HG03064 (cell line): Measurements from ENCODE around the gene FAM135A.
"Not testable (repeated sequence)": the region's sequence is repeated elsewhere in the genome, so short reads cannot be mapped to it uniquely, and the experiment has no call there.

Experiments
- ATAC-seq: cut with Tn5 transposase; IDR thresholded peaks from one replicate; pipeline ENCODE4 v1.9.1; 2021; ENCODE audit warnings: low read depth; ENCODE audit not compliant: unreplicated experiment

FAM135A gene

DNA sequence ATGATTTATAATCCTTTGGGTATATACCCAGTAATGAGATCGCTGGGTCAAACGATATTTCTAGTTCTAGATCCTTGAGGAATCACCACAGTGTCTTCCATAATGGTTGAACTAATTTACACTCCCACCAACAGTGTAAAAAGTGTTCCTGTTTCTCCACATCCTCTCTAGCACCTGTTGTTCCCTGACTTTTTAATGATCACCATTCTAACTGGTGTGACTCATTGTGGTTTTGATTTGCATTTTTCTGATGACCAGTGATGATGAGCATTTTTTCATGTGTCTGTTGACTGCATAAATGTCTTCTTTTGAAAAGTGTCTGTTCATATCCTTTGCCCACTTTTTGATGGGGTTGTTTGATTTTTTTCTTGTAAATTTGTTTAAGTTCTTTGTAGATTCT, 40.6 kb downstream of the FAM135A start:
- ATAC-seq: not testable (repeated sequence)

GRCh38 chr6:70456735-70457134, 43.4 kb downstream of the FAM135A start:
- ATAC-seq: no peak

DNA sequence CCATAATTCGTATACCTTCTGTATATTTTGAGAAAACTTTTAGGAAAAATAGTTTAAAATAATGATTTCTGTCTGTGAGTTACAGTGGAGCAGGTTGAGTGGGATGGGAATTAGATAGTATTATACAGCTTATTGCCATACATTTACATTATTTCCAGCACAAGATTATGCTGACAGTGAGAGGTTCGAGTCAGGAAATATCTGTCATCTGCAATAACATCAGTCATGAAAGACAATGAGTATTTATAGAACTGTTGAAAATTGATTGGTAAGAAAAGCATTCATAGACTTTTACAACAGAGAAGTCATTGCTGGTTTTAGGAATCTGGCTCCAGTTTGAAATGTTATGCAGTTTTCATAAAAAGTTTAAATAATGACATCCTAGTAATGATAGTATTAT, 45.9 kb downstream of the FAM135A start:
- no peak for ATAC-seq

DNA sequence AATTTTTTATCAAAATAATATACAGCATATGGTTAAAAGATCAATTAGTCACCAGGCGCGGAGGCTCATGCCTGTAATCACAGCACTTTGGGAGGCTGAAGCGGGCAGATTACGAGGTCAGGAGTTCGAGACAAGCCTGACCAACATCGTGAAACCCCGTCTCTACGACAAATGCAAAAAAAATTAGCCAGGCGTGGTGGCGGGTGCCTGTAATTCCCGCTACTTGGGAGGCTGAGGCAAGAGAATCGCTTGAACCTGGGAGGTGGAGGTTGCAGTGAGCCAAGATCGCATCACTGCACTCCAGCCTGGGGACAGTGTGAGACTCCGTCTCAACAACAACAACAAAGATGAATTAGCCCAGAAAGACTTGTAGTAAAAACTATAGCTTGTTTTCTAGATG, 46.4 kb downstream of the FAM135A start:
- ATAC-seq: not testable (repeated sequence)

GRCh38 chr6:70470016-70470415, 56.7 kb downstream of the FAM135A start:
- ATAC-seq: no peak

- ATAC-seq: not testable (repeated sequence)
Observed at GRCh38 chr6:70470510-70470909, 57.2 kb downstream of the FAM135A start.

DNA sequence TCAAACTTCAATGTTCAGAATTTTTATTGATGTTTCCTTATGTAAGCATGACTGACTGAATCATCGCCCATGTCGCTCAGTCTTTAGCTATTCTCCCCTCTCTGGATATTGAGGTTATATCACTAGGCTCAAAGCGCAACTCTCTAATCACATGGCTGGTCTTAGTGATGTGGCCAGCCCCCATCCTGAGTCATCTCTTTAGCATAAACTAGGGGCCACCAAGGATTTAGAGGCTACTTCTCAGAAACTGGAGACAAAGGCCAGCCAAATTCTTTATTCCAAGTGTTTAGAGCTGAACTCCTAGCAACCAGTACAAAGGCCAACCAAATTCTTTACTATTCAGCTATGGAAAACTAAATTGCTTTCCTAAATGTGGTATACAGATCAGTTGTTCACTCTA, 61.4 kb downstream of the FAM135A start:
- no peak for ATAC-seq

GRCh38 chr6:70479236-70479635, 65.9 kb downstream of the FAM135A start:
- no peak for ATAC-seq

GRCh38 chr6:70486638-70487037, 73.3 kb downstream of the FAM135A start:
- not testable (repeated sequence) for ATAC-seq

DNA sequence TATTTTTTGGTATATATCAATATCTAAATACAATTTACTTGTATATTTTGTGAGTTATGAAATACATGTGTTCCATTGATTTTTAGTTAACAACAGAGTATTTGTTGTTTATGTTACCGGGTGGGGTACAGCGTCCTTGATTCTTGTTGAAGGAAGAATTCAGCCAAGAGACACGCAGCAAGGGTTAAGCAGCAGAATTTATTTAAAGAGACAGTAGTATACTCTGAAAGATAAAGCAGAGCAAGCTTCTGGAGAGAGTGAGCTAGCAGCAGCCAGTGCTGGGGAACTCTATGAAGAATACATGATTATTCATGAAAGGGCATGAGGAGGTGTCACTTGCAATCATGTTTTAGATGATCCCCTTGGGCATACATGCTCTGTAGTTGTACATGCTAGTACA, 76.1 kb downstream of the FAM135A start:
- ATAC-seq: no peak

GRCh38 chr6:70494833-70495232, 81.5 kb downstream of the FAM135A start:
- ATAC-seq: no peak

DNA sequence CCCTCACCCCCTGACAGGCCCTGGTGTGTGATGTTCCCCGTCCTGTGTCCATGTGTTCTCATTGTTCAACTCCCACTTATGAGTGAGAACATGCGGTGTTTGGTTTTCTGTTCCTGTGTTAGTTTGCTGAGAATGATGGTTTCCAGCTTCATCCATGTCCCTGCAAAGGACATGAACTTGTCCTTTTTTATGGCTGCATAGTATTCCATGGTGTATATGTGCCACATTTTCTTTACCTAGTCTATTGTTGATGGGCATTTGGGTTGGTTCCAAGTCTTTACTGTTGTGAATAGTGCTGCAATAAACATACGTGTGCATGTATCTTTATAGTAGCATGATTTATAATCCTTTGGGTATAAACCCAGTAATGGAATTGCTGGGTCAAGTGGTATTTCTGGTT, 82.5 kb downstream of the FAM135A start:
- ATAC-seq: not testable (repeated sequence)

DNA sequence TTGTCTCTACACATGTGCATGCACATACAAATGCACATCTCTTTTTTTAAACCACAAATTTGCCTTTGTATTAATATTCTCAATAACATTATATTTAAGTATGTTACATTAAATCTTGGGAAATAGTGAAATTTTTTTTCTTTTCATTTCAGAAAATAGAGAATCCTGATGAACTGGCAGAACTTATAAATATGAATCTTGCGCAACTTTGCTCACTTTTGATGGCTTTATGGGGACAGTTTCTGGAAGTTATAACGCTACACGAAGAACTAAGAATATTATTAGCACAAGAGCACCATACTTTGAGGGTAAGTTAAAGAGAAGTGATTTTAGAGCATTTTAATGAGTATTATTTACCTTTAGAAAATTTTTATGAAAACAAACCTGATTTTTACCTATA, 89.2 kb downstream of the FAM135A start:
- no peak for ATAC-seq

GRCh38 chr6:70503813-70504465, 90.6 kb downstream of the FAM135A start:
- no peak for ATAC-seq

- no peak for ATAC-seq
Observed at GRCh38 chr6:70506321-70506720, 93.0 kb downstream of the FAM135A start.

DNA sequence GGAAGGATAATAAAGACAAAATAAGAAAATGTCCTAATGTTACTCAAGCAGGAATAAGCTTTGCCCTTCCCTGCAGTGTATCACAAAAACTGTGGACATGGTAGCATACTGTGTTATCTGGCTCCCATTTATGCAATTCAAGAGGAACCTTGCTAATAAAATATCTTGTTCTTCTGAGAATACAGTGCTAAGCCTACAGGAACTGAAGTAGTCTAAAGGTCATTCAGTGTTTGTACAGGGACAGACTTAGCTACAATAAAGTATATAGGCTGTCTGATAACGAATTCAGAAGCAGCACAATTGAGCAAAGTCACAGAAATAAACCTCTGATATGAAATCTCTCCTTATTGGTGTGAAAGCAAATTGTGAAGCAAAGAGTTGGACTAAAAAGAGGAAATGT, 93.9 kb downstream of the FAM135A start:
- ATAC-seq: no peak

DNA sequence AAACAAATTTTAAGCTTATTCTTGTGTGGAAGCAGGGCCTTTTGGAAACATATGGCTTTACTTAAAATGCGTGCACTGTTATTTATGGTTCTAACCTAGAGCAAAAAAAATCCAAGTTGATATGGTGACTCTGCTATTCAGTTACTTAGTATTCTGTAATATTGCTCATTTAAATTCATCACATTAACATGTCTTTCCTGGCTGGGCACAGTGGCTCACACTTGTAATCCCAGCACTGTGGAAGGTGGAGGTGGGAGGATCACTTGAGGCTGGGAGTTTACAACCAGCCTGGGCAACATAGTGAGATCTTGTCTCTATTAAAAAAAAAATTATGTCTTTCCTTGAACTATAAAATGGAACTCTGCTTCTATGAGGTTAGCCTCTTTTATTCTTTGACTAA, 95.6 kb downstream of the FAM135A start:
- ATAC-seq: no peak

DNA sequence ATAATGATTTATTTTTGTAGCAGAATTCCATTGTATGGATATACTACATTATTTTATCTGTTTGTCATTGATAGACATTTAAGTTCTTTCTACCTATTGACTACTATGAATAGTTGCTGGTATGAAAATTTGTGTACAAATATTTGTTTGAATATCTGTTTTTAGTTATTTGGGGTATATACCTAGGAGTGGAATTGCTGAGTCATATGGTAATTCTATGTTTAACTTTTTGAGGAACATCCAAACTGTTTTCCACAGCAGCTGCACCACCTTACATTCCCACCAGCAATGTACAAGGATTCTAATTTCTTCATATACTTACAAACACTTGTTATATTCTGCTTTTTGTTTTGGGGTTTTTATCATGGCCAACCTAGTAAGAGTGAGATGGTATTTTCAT, 97.3 kb downstream of the FAM135A start:
- ATAC-seq: no peak

DNA sequence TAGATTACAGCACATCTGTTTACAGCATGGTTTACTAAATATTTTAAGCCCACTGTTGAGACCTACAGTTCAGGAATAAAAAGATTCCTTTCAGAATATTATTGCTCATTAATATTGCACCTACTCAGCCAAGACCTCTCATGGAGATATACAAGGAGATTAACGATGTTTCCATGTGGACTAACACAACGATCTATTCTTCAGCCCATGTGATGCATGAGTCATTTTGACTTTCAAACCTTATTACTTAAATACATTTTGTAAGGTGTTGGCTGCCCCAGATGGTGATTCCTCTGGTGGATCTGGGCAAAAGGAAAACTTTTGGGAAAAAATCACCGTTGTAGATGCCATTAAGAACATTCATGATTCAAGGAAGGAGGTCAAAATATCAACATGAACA, 105.4 kb downstream of the FAM135A start:
- ATAC-seq: no peak

GRCh38 chr6:70520575-70520974, 107.3 kb downstream of the FAM135A start:
- ATAC-seq: no peak

DNA sequence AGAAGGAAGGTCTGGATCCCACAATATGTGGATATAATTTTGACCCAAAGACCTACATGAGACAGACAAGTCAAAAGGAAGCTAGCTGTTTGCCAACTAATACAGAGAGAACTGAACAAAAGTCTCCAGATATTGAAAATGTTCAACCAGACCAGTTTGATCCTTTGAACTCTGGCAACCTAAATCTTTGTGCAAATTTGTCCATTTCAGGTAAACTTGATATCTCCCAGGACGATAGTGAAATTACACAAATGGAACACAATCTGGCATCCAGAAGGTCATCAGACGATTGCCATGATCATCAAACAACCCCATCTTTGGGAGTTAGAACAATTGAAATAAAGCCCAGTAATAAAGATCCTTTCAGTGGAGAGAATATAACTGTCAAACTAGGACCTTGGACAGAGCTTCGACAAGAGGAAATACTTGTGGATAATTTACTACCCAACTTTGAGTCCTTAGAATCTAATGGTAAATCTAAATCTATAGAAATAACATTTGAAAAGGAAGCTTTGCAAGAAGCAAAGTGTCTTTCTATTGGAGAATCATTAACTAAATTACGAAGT, 111.5 kb downstream of the FAM135A start:
- ATAC-seq: no peak

DNA sequence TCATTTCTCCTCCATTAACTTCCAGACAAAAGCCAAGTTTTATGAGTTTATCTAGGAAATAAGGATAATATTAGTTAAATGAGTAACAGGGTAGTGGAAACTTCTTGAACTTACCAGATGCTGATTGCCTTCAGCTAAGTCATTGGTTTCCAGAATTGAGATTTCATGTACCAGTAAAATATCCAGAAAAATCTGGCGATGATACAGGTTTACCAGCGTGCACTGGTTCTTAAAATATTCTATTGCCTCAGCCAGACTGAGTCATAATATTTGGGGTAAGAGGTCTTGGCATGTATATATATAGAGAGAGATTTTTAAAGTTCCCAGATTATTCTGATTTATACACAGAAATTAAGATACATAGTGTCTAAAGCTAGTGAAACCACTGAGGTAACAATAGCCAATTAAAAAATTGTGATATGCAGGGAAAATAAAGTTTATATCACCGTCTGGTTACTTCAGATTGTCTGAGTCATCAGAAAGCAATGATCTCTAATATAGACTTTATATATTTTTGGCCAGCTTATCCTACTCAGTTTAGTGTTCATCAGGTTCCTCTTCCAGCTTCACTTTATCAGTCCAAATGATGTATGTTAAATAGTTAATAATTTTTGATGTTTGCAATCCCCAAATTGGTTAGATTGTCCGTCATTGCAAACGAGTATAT, 113.9 kb downstream of the FAM135A start:
- no peak for ATAC-seq
